ENCODE measurements around the gene CORO2A.

CORO2A gene

DNA sequence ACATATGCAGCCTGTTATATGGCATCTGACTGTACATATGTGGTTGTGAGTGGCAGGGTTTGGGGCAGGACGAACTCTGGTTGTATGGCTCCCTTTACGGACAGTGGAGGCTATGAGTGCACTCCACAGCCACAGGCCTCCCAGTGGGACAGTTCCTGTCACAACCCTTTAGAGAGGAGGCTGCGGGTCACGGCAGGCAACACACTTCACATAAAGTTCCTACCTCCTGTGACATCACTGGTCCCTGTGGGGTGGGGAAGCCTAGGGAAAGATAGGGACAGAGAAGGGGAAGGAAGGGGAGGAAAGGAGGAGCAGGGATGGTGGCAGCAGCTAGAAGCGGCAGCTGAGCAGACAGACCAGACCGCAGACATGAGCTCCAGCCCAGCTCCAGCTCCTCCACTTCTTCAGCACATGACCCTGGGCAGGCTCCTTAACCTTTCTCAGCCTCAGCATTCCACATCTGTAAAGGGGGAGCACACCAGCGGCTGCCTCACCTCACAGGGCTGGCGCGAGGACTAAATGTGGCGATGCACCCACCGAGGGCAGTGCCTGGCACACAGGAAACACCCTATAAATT, 27.4 kb upstream of the CORO2A start:
- no peak for DNase-seq

DNA sequence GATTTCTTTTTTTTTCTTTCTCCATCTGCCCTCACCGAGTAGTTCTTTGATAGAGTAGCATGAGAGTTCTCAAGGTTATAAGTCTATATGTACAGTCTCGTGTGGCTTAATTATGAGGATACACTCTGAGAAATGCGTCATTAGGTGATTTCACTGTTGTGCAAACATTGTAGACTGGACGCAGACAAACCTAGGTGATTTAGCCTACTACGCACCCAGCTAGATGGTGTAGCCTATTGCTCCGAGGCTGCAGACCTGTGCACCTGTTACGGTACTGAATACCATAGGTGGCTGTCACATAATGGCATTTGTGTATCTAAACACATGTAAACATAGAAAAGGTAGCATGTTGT, 26.9 kb upstream of the CORO2A start:
- peak; percentile 55 for DNase-seq

DNA sequence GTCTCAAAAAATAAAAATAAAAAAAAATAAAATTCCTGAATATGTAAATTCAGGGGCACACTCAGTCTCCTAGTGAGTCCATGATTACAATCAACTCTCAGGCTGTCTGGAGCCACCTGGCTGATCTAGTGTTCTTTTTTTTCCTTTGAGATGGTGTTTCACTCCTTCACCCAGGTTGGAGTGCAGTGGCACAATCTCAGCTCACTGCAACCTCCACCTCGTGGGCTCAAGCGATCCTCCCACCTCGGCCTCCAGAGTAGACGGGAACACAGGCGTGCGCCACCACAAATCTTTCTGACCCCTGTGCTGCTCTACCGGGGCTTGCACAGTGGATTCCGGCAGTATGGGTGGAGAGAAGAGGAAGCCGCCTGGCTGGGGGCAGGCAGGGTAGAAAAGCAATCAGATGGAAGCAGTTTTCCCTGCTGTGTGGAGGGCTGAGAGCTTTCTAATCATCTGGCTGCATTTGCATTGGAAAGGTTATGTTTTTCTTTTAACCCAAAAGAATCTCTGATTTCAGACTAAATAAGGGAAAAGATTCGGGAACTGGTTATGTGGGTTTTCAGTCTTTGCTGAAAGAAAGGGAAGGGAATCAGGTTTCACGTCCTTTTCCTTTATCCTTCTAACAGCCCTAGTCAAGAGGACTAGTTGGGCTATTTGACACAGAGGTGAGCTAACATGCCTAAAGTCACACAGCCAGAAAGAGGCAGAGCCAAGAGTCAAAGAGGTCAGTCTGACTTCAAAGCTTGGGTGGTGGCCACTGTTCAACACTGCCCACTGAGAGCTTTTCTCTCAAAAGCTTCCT, 26.3 kb upstream of the CORO2A start:
- peak; percentile 76 for DNase-seq

DNA sequence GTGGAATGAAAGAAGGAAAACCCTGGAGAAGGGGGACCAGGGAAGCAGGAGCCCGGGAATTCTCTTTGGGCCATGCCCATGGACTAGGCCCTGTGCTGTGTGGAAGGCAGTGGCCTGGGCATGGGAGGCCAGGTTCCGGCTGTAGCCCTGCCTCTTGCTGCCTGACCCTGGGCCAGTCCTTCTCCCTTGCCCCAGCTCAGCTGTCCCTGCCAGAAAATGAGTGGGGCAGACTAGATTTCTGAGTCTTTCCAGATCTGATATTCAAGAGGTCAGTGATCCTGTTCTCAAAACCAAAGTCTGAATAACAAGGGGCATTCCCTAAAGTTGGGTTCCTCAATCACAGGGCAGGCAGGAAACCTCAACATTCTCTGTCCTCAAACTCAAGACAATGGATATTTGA, 24.8 kb upstream of the CORO2A start:
- no peak for DNase-seq

DNA sequence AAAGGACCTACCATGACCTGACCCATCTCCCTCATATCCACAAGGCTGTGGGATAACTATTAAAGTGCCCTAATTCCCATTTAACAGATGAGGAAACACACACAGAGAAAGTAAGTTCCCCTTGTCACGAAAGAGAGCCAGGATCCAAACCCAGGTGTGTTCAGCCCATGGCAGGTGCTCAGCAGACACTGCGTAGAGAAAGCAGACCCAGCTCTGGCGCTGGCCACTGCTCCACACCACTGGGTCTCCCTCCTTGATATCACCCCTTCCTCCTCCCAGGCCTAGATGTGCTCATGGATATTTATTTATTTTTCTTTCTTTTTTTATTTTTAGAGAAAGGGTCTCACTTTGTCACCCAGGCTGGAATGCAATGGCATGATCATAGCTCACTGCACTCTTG, 24.0 kb upstream of the CORO2A start:
- no peak for DNase-seq

DNA sequence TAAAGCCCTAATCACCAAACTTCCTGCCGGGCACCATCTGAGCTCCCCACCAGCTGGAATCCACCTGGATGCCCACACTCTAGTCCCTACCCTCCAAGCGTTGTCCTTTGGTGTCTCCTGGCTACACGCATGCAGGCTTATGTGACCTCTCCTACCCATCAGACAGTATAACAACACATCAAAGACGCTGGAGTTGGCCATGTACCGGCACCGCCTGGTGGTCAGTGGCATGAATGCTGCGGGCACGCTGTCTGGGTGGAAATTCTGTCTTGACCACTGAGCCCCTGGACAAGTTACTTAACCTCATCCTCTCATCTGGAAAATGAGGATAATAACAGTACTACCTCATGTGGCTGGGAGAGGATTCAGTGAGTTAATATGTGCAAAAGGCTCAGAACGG, 23.4 kb upstream of the CORO2A start:
- DNase-seq: no peak

DNA sequence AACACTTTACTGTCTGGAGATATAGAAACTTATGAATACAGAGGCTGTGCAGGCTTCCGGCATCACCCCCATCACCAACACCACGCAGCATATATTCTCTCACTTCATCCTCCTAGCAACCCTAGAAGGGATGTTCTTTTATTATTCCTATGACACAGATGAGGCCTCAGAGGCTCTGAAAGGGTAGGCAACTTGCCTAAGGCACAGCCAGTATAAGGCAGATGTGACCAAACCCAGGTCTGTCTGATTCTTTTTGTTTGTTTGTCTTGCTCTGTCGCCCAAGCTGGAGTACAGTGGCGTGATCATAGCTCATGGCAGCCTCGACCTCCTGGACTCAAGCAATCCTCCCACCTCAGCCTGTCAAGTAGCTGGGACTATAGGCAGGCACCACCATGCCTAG, 22.8 kb upstream of the CORO2A start:
- no peak for DNase-seq

DNA sequence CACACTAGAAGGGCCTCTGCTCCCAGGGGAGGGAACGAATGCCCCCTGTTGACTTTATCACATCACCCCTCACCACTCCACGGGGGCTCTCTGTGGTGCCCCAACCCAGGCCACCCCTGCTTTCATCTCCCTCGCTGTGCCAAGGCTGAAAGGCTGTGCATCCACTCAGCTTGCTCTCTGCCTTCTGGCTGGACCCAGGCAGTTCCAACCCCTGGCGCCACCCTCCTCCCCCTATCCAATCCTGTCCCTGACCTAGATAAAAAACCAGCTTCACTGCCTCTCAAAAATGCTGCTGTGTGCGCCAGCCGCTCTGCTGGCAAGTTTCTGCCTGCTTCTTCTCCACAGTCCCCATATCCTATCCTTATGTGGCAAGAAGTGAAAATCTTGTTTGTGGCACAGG, 22.4 kb upstream of the CORO2A start:
- no peak for DNase-seq

DNA sequence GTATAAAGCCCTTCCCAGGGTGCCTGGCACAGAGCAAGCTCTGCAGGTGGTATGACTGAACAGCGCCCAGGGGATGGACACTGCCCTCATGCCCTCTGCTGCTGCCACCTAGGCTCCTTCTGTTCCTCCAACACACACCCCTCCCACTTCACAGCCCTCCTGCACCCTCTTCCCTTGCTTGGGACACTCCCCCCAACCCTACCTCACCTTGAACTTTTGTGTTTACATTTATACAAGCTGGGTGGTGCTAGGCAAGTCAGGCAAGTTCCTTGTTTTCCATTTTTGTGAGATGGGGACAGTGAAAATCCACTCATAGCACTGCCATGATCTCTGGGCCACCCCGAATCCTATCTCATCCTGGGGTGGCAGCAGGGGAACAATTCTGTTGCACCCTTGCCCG, 18.8 kb upstream of the CORO2A start:
- no peak for DNase-seq

DNA sequence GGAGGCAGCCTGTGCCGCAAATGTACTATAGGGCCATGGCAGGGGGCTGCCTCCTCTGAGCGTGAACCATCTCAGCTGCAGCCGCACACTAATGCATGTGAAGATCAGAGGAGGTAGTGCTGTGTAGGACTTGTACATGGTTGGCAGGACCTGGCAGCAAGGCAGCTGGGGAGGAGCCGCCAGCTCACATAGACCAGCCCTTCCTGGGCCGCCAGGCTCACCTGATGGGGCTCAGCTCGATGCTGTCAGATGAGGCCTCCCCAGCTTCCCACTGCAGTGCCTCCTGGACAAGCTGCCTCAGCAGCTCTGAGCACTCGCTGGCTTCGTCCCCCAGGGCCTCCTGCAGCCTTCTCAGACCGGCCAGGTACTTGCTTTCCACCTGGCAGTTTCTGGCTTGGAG, 18.0 kb upstream of the CORO2A start:
- no peak for DNase-seq

DNA sequence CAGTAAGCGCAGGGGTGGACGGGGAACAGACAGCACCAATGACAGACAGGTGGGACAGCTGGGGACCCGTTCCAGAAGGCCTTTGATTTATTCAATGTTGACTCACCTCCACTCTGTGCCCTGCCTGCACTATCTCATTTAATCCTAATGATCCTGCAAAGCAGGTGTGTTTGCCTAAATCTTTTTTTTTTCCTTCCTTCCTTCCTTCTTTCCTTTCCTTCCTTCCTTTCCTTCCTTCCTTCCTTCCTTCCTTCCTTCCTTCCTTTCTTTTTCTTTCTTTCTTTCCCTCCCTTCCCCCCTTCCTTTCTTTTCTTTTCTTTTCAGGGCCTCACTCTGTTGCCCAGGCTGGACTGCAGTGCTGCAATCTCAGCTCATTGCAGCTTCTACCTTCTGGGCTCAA, 17.1 kb upstream of the CORO2A start:
- DNase-seq: no peak

DNA sequence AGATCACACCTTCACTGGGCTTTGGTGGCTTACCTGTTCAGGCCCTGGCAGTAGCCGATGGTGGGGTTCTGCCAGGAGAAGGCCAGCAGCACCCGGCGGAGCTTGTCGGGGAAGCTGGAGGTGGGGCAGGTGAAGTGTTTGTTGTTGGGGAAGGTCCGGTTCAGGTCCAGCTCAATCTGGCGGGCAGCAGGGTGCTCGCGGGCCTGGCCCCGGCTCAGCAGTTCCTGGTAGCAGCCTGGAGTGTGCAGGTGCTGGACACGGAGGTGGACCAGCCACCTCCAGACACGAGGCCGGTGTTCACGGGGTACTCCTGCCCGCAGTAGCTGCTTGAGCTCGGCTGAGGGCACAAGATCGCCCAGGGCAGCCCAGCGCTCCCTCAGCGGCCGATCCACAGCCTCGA, 16.2 kb upstream of the CORO2A start:
- DNase-seq: no peak

DNA sequence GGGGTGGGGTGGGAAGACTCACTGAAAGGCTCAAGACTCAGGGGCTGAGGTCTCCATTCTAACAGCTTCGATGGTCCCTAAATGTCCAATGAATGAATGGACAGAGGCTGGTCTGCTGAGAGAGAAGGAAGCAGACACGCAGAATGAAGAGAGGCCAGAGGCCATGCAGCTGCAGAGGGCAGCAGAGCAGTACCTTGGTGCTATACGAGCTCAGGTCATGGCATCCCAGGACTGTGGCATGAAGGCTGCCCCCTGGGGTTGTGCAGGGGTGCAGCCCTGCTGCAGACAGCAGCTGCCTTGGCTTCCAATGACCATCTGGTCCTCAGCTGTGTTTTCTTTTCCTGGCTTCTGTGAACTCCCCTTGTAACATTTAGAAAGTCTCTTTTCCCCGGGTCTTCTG, 15.2 kb upstream of the CORO2A start:
- DNase-seq: no peak

DNA sequence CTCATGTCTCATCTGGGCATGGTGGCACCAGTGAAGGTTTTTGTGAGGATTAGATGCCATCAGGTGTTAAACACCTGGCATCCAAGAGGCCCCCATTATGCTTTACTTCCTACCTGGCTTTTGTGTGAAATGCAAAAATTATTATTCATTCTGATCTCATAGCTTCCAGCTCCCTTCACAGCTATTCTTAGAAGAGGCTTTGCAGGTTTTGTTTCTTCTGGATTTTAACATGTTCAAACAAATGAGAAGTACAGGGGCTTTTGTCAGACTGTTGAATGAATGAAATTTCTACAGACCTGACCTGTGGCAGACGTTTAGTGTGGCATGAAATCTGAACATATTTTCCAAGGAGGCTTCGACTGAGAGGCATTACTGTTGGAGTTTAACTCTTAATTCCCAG, 14.3 kb upstream of the CORO2A start:
- DNase-seq: no peak

DNA sequence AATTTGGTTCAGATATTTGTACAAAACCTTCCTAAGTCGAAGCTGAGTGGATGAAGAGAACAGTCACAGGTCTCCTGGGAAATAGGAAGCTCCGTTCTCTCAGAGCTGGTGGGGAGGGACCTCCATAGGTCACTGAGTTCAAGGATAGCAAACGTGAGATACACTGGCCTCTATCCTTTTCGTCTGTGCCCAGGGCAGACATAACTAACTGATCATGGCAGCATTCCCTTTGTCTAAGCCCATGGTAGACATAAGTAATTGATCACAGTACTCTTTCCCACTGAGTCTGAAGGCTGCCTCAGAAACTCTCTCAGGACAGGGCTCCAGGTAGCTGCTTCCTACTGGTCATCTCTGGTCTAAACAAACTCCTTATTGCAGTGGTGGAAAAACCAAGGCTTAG, 12.3 kb upstream of the CORO2A start:
- no peak for DNase-seq

DNA sequence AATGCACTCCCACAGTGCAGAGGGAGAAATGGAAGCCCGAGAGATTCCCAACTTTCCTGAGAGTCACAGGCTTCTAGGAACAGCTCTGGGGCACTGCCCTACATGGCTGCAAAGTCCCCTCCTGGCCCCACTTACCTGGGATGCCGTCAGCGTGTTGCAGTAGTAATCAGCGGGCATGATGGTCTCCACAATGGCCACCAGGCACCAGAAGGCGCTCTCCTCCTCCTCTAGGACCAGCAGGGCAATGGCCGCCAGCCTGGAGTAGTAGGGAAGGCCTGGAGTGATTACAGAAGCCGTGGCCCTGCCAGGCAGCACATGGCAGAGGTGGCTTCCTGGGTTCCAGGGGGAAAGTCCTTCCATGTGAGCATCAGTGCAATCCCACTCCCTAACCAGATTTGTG, 10.7 kb upstream of the CORO2A start:
- no peak for DNase-seq

DNA sequence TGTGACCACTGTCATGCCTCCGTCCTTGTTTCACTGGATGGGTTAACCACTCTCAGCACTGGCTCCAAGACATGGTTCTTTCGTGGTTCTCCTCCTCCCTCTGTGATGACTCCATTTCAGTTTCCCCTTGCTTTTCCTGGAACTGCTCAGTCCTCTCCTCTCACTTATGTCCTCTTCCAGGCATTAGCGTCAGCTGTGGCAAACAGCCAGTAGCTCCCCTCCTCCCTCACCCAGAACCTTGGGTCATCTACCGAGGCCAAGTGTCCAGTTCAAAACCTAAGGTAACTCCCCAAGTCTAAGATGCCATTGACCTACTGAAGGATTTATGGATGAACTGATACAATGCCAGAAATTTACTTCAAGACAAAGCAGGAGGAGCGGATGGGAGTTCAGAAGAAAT, 9.8 kb upstream of the CORO2A start:
- DNase-seq: no peak

DNA sequence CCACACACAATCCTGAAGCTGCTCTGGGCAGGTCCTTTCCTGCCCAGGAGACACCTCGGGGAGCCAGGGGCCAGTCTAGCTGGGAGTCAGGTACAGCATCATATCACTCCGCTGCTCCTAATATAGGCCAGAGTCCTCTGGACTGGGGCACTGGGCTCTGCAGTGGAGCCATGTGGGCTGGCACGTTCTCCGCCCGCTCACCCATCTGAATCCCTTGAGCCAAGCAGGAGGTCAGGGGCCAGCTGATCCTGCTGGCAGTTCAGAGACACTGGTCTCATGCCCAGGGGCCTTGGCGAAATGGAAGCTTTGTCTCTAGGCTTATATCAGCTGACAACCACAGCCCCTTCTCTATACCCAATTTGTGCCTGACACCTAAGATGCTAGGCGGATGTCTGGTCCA, 9.3 kb upstream of the CORO2A start:
- DNase-seq: no peak

DNA sequence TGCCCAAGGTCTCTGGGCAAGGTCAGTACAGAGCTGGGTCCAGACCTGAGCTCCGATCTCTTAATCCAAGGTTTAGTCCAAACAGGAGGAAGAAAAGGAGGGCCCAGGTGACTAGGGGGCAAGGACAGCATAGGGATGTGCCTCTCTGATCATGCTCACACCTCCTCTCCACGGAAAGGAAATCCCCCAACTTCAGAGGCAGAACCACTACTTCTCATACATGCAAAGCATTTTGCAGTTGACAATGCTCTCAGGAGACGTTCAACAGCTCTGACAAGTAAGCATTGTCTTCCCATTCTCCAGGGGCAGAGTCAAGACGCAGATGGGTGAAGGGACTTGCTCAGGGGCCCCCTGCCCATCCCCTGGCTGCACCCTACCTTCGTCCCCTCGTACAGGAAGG, 8.7 kb upstream of the CORO2A start:
- no peak for DNase-seq

DNA sequence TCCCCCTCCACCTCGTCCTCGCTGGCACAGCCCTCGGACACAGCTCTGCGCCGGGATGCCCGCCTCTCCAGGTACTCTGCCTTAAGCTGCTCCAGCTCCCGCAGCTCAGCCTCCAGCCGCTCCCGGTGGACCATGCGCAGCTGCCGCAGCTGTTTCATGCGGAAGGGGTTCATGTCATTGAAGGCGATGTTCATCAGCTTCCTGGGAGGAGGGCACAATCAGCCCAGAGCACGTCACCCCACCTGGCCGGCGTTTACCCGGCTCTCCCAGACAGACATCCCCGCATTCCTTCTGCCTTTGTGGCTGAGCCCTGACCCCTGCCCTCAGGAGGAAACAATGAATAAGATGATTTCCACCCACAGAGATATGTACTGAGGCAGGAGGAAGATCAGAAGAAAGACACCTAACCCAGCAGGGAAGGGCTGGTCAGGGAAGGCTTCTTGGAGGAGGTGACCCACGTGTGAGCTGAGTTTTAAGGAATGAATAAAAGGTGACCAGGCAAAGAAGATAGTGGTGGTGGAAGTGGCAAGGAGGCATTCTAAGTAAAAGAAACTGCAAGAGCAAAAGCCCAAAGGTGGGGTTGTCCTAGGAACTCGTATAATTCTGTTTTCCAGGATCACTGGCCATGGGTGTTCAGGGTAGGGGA, 7.1 kb upstream of the CORO2A start:
- DNase-seq: no peak

DNA sequence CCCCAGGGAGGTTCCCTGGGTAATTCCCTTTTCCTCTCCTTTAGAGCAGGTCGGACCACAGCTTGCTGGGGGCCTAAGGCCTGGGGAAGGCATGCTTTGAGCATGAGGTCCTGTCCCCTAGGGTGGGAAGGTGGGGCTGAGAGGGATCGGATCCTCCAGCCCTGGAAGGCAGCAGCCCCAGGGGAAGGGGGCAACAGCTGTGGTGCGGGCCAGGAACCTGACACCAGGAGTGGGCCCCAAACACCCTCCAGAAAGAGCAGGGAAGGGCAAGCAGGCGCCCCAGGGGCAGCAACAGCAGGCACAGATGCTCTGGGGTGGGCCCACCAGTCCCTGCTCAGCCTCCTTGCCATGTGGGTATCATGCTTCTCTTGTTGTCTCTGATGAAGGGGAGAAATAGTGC, 3.2 kb upstream of the CORO2A start:
- no peak for DNase-seq

DNA sequence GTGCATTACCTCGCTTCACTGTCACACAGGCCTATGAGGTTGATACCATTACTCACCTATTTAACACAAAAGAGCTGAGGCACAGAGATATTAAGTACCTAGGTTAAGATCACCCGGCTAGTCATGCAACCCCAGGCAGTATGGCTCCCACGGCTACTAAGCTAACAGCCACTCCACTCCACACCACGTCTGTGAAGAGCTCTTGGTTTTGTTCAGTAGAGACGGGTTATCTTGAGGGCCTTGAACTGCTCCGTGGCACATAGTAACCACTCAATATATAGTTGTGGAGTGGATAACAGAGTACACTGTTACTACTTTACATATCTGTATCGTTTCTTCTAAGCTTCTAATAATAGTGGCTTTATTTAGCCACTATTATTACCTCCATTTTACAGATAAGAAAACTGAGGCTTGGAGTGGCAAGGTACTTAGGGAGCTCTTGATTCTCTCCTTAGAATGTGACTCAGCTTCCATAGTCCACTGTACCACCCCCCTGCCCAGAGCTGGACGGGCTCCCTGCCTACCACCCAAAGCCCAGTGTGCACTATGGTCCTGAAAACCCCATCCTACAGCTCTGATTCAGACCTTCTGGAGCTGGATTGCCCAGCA, 1.0 kb upstream of the CORO2A start:
- DNase-seq: no peak

DNA sequence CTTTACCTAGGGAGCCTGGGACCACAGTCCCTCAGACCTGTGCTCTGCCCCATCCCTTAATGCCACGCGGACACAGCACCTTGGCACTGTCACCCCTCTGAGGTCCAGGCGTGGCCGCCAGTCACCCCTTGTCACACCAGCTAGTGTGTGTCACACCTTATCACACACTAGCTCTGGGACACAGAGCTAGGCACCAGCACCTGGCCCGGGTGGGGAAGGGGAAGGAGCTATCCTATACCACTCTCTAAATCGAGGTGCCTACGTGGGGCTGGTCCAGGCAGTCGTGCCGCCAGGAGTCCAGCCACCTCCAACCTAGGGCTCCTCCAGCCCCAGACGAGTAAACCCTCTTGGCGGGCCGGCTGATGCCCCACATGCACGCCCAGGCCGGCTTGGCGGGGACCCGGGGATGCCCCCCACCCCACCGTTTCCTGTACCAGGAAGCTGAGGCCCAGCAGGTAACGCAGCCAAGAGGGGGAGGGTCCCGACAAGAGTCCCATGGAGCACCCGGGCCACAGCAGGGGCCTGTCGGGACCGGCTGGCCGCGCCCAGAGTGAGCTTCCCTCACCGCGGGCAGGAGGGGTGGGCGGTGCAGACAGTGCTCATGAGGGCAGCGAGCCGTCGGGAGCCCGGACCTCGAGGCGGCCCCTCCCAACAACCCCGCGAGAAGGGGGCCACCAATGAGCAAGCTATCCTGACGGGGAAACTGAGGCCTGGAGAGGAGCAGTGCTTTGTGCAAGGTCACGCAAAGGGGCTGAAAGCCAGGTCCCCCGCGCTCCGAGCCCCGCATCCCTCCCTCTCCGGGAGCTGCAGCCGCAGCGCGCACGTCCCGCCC, 550 bp downstream of the CORO2A start:
- DNase-seq: no peak

All from NCI-H2029 treated with DMSO at 0.1 percent for 48 hours (cell line).